HepG2 (cell line): Measurements from ENCODE around the gene ADAMTS4. TPM values are rescaled to one million over a fixed set of nuclear protein-coding genes. Genes with fewer than 3 reads are reported as not detected.

ENCODE experiments used
- FOXM1 ChIP-seq: sonication (generic); formaldehyde crosslinking; IDR thresholded peaks from 2 replicates; pipeline ENCODE4 v1.5.0; 2020; ENCODE audit warnings: missing genetic modification reagents
- HNF4G ChIP-seq, 2 experiments: sonication (generic) in 1 of 2; formaldehyde crosslinking in 1 of 2; IDR thresholded peaks; 2 replicates each; pipeline versions ENCODE4 v1.4.0 to v1.6.1; 2011 to 2020; ENCODE audit warnings: borderline replicate concordance in 2 of 2, low read depth in 2 of 2, mild to moderate bottlenecking in 2 of 2, low read length in 1 of 2, missing genetic modification reagents in 1 of 2, moderate library complexity in 1 of 2
- HOXA9 ChIP-seq: sonication (generic); formaldehyde crosslinking; IDR thresholded peaks from 2 replicates; pipeline ENCODE4 v1.8.1; 2022; ENCODE audit warnings: missing genetic modification reagents, mild to moderate bottlenecking, moderate library complexity, borderline replicate concordance
- MEIS1 ChIP-seq: sonication (generic); formaldehyde crosslinking; IDR thresholded peaks from 2 replicates; pipeline ENCODE4 v1.9.0; 2021; ENCODE audit warnings: mild to moderate bottlenecking, missing genetic modification reagents, moderate library complexity, borderline replicate concordance
- NFYB ChIP-seq: sonication (generic); formaldehyde crosslinking; IDR thresholded peaks from 2 replicates; pipeline ENCODE4 v1.4.0; 2020; ENCODE audit warnings: missing genetic modification reagents
- PAX8 ChIP-seq: sonication (generic); formaldehyde crosslinking; IDR thresholded peaks from 2 replicates; pipeline ENCODE4 v1.8.0; 2022; ENCODE audit warnings: mild to moderate bottlenecking, missing genetic modification reagents, borderline replicate concordance
- REL ChIP-seq: sonication (generic); formaldehyde crosslinking; conservative IDR thresholded peaks from 2 replicates; pipeline ENCODE4 v1.8.0; 2022; ENCODE audit warnings: mild to moderate bottlenecking, missing genetic modification reagents, moderate library complexity
- RELA ChIP-seq: sonication (generic); formaldehyde crosslinking; IDR thresholded peaks from 2 replicates; pipeline ENCODE4 v1.4.0; 2020; ENCODE audit warnings: missing genetic modification reagents
- ZNF20 ChIP-seq: sonication (generic); formaldehyde crosslinking; IDR thresholded peaks from 2 replicates; pipeline ENCODE4 v1.4.0; 2020; ENCODE audit warnings: mild to moderate bottlenecking, moderate library complexity, missing genetic modification reagents
- ZNF230 ChIP-seq: sonication (generic); formaldehyde crosslinking; IDR thresholded peaks from 2 replicates; pipeline ENCODE4 v1.4.0; 2020; ENCODE audit warnings: mild to moderate bottlenecking, missing genetic modification reagents
- ZNF33B ChIP-seq: sonication (generic); formaldehyde crosslinking; IDR thresholded peaks from 2 replicates; pipeline ENCODE4 v1.5.1; 2020; ENCODE audit warnings: mild to moderate bottlenecking, missing genetic modification reagents
- ZNF34 ChIP-seq: sonication (generic); formaldehyde crosslinking; IDR thresholded peaks from 2 replicates; pipeline ENCODE4 v1.4.0; 2020; ENCODE audit warnings: mild to moderate bottlenecking, missing genetic modification reagents, borderline replicate concordance
- ZNF350 ChIP-seq: sonication (generic); formaldehyde crosslinking; IDR thresholded peaks from 2 replicates; pipeline ENCODE4 v1.4.0; 2020; ENCODE audit warnings: mild to moderate bottlenecking, low read depth, missing genetic modification reagents, borderline replicate concordance
- ZNF414 ChIP-seq: sonication (generic); formaldehyde crosslinking; IDR thresholded peaks from 2 replicates; pipeline ENCODE4 v1.5.0; 2020; ENCODE audit warnings: missing genetic modification reagents
- ZNF430 ChIP-seq: sonication (generic); formaldehyde crosslinking; IDR thresholded peaks from 2 replicates; pipeline ENCODE4 v1.9.0; 2021; ENCODE audit warnings: mild to moderate bottlenecking, missing genetic modification reagents
- ZNF691 ChIP-seq: sonication (generic); formaldehyde crosslinking; IDR thresholded peaks from 2 replicates; pipeline ENCODE4 v1.4.0; 2020; ENCODE audit warnings: missing genetic modification reagents, low read depth, mild to moderate bottlenecking, borderline replicate concordance
- polyA plus RNA-seq, 8 experiments: library from polyadenylated mRNA; depleted of rRNA in 3 of 8; stranded (reverse) in 7 of 8; unstranded in 1 of 8; fragments of >200 nt; fragmentation: Illumina TruSeq in 4 of 8; extraction: Trizol in 4 of 8; gene quantifications; 2 replicates each; pipeline versions ENCODE4 v1.2.1 to v1.2.3, GENCODE V29; 2011 to 2016; ENCODE audit warnings: low read depth in 4 of 8, missing spikeins in 1 of 8, mixed read lengths in 1 of 8; ENCODE audit not compliant: insufficient read depth in 1 of 8
- total RNA-seq, 5 experiments: library from RNA; depleted of rRNA; stranded (reverse); fragments of >200 nt; fragmentation: Illumina TruSeq; extraction: Trizol; gene quantifications; 2 replicates each; pipeline ENCODE4 v1.2.3, GENCODE V29; 2016; ENCODE audit warnings: low read depth in 1 of 5
- TF ChIP-seq, protein P1 (sequence below): sonication (generic); formaldehyde crosslinking; conservative IDR thresholded peaks from 2 replicates; pipeline ENCODE4 v1.4.0; 2020; ENCODE audit warnings: mild to moderate bottlenecking, missing genetic modification reagents, moderate library complexity
- TF ChIP-seq, protein P2 (sequence below), 2 experiments: IDR thresholded peaks; 2 replicates each; pipeline ENCODE4 v1.6.1; 2011 to 2012; ENCODE audit warnings: low read length in 2 of 2, borderline replicate concordance in 1 of 2, low read depth in 1 of 2, mild to moderate bottlenecking in 1 of 2, moderate library complexity in 1 of 2

ADAMTS4 gene
- total and polyA plus RNA-seq, 2 of the 13 experiments (the other 11 are each of a cell fraction or from before 2014, with no cell fraction given): 0.51 to 1.7 TPM

DNA sequence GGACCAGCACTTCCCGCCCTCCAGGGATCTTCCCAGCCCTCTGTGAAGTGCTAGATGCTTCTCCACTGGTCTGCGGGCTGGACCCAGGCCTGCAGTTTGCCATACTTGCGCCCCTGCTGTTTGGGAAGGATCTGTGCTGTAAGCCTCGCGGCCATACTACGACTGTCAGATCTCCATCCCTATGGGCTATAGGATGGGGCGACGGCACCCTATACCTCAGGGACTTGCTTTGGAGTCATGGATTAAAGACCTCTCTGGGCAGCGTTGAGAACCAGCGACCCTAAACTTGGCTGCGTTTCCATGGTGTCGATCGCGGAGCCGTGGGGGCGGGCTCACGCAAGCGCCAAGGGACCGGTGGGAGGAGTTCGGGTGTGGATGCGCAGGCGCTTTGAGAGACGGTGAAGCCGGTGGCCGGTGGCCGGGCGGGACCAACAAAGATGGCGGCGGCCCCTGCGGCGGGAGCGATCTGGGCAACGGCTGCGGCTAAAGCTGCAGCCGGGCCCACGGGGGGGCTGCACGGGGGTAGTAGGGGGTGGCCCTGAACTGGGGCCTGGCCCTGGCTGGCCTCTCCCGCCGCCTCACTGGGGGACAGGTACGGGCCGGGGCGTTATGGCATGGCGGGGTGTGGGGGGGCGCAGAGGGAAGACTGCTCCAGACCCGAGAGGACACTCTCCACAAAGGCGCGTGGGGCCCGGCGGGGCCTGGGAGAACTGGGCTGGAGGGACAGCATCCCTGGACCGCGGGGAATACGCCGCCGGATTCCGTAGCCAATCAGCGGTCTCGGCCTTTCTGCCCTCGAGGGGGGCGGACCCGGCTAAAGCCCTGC, 39.6 kb downstream of the ADAMTS4 start, which contains the start of gene USP21 (continued):
- TF ChIP-seq, protein P1, sequence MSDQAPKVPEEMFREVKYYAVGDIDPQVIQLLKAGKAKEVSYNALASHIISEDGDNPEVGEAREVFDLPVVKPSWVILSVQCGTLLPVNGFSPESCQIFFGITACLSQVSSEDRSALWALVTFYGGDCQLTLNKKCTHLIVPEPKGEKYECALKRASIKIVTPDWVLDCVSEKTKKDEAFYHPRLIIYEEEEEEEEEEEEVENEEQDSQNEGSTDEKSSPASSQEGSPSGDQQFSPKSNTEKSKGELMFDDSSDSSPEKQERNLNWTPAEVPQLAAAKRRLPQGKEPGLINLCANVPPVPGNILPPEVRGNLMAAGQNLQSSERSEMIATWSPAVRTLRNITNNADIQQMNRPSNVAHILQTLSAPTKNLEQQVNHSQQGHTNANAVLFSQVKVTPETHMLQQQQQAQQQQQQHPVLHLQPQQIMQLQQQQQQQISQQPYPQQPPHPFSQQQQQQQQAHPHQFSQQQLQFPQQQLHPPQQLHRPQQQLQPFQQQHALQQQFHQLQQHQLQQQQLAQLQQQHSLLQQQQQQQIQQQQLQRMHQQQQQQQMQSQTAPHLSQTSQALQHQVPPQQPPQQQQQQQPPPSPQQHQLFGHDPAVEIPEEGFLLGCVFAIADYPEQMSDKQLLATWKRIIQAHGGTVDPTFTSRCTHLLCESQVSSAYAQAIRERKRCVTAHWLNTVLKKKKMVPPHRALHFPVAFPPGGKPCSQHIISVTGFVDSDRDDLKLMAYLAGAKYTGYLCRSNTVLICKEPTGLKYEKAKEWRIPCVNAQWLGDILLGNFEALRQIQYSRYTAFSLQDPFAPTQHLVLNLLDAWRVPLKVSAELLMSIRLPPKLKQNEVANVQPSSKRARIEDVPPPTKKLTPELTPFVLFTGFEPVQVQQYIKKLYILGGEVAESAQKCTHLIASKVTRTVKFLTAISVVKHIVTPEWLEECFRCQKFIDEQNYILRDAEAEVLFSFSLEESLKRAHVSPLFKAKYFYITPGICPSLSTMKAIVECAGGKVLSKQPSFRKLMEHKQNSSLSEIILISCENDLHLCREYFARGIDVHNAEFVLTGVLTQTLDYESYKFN (CRISPR knock-in tag): peak; percentile 26; the same call in 1 of the 2 replicates
- TF ChIP-seq ZNF230 (0 out of 2 replicates have a peak, but pooled peaks have one; percentile 31), MEIS1 (no peak), ZNF430 (CRISPR knock-in tag) (no peak; the same call in 1 of the 2 replicates), HOXA9 (no peak), ZNF34 (CRISPR knock-in tag) (0 out of 2 replicates have a peak, but pooled peaks have one; percentile 73), REL (CRISPR knock-in tag) (no peak), PAX8 (CRISPR knock-in tag) (no peak), ZNF414 (CRISPR knock-in tag) (no peak), RELA (no peak), ZNF33B (CRISPR knock-in tag) (0 out of 2 replicates have a peak, but pooled peaks have one; percentile 34), NFYB (CRISPR knock-in tag) (peak; percentile 71), FOXM1 (no peak), ZNF691 (CRISPR knock-in tag) (no peak), ZNF20 (CRISPR knock-in tag) (no peak), ZNF350 (peak; percentile 53; the same call in 1 of the 2 replicates), HNF4G (IDR thresholded peaks at IDR 0.05; ENCODE audit: borderline replicate concordance, low read depth, low read length) (no peak), HNF4G (CRISPR knock-in tag; IDR thresholded peaks at IDR 0.05; ENCODE audit: borderline replicate concordance, low read depth) (0 out of 2 replicates have a peak, but pooled peaks have one; percentile 17)
- TF ChIP-seq, protein P2, sequence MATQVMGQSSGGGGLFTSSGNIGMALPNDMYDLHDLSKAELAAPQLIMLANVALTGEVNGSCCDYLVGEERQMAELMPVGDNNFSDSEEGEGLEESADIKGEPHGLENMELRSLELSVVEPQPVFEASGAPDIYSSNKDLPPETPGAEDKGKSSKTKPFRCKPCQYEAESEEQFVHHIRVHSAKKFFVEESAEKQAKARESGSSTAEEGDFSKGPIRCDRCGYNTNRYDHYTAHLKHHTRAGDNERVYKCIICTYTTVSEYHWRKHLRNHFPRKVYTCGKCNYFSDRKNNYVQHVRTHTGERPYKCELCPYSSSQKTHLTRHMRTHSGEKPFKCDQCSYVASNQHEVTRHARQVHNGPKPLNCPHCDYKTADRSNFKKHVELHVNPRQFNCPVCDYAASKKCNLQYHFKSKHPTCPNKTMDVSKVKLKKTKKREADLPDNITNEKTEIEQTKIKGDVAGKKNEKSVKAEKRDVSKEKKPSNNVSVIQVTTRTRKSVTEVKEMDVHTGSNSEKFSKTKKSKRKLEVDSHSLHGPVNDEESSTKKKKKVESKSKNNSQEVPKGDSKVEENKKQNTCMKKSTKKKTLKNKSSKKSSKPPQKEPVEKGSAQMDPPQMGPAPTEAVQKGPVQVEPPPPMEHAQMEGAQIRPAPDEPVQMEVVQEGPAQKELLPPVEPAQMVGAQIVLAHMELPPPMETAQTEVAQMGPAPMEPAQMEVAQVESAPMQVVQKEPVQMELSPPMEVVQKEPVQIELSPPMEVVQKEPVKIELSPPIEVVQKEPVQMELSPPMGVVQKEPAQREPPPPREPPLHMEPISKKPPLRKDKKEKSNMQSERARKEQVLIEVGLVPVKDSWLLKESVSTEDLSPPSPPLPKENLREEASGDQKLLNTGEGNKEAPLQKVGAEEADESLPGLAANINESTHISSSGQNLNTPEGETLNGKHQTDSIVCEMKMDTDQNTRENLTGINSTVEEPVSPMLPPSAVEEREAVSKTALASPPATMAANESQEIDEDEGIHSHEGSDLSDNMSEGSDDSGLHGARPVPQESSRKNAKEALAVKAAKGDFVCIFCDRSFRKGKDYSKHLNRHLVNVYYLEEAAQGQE (IDR thresholded peaks at IDR 0.05; ENCODE audit: borderline replicate concordance in 1 of 2, low read depth in 1 of 2, low read length in 2 of 2): 0 out of 4 replicates have a peak, but pooled peaks of 1 of the 2 experiments have one; percentile 64
